Head of caudate nucleus (tissue), 42 donors: ENCODE measurements around the gene NBEA.
A peak's percentile ranks its signal among the peaks of the same experiment; 100 is the strongest.

Experiments
- DNase-seq, 42 donors: peaks; one replicate each; pipeline versions ENCODE4 v3.0.0 to v3.0.0-alpha.2; 2020 to 2021; ENCODE audit warnings: mixed read lengths in 7 of 42
- intact Hi-C: fragments of 100-400 bp; cut with DNase I; formaldehyde crosslinking; loops from one replicate; pipeline ENCODE4 v1.15.0; 2022

Gene NBEA

DNA sequence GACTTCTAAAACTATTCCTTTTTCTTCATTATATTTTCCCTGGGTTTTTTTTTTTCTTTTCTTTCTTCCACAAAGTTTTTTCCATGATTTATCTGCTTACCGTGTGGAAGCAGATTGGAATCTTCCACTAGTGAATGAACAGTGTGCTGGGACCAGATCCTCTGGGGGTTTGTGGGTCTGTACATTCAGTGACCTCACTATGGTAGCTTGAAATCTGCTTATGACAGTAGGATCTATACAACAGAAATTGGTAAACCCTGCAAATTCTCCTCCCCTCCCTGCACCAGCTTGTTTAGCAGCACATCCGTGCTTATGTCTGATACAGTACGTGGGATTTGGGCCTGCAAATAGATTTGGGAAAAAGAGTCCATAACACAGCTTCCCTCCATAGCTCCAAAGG lies 560.4 kb downstream of the NBEA start:
- intact Hi-C loops: no loop called here
- no peak for DNase-seq

DNA sequence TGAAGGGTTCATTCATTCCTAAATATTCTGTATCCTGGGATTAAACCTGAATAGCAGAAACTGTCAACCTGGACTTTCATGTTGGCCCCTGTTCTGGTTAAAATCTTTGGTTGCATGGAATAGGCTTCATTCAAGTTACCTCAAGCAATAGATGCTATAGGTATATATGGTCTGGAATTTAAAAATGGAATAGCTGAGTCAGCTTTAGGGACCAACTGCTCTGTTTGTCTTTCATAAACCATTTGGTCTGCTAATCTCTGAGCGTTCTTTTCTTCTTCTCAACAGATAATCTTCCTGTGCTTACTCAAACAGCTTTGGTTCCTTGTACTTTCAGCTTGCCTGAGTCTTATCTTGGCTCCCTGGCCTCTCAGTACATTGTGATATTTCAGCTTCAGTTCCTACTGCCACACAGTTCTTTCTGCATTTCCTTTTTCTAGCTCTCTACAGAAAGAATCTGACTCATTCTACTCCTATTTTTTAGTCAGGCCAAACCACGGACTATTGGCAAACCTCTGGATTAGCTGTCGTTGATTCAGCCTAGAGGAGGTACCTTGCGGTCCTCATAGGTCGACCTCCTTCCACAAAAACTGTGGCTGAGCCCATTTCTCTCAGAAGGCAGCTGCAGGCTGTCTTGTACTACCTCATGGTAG lies 570.3 kb downstream of the NBEA start:
- intact Hi-C loops: no loop called here
- DNase-seq: no peak

DNA sequence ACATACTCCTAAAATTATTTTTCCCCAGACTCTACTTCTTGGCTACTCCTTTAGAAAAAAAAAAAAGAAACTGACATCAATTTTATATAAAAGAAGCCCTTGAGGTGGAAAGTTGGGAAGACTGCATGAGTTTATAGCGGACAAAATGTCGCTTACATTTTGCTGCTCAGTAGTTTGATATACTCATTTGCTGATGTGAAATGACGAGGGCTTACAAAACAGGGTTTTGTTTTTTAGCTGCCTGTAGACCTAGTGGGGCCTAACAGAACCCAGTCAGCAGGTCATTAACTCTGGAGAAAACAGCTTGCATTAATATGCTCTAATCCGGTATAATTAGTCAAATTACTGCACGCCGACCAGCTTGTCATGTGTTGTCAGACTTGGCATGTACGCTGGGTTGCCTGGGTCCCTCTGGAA lies 572.0 kb downstream of the NBEA start:
- DNase-seq: no peak
- intact Hi-C loops: no loop called here

DNA sequence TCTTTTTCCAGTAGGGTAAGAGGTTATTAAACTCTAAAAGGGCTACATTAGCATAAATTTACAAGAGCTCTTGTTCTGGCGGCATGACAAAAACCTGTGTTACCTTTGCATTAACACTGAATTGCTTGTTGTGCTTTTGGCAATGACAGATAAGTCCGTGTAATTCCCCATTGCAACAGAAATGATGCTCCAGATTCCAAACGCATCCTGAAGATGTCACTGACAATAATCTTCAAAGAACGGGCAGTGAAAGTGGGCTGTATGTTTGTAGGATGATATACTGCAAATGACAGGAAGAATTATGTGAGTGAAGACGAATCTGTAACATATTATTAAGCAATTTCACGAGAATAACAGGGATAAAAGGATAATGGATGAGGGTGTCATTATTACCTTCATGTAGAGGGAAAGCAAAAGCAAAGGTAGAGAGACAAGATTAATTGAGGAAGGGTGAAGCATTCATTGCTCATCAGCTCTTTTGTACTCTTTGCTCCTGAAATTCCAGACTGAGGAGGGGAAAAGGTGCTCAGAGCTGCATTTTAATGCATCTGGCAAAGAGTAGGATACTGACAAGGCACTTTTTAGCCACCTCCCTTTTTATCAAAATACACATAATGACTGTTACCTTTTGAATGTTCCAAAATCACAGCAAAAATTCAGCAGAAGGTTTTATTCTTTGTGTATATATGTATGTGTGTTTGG lies 572.9 kb downstream of the NBEA start:
- peak in 2 of 42 donors; percentile 24 to 43 for DNase-seq
- intact Hi-C loops: no loop called here

DNA sequence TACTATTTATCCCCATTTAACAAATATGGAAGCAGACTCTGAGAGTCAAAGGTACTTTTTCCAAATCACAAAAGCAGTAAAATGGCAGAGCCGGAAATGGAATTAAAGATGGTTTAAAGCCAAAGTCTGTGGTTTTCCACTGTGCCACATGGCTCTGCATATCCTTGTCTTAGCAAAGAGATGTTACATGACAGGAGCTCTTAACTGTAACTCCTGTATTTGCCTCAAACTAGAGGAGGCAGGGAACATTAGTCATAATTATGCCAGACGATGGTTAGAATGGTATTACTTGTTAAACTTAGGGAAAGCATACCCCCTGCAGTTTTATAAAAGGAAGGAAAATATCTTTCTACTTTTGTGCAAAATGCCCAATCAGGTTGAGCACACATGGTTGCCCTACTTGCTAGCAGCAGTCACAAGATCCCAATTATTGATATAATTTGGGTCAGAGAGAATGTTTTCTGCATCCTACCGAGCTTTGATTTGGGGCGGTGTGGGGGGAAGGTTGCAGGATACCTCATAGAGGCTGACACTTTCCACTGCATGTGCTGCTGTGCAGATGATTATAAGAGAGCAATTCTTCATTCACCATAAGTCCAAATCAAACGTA lies 576.4 kb downstream of the NBEA start:
- DNase-seq: peak in 8 of 42 donors; percentile 19 to 62 (median 32)
- intact Hi-C loops: no loop called here

DNA sequence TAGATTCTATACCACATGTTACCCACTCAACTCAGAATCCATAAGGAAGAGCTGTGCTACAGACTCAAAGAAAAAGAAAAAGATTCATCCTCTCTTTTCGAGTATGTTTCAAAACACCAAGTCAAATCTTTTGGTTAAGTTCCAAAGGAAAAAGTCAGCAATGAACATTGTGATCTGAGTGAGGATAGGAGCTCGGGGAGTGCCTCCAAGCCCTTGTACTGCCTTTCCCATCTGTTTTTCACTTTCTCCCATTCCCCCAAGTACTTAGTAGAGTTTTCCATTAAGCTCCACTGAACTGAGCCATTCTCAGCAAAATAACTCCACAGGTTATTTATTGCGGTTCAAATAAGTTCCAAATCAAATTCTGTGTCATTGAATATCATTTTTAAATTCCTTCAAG lies 582.1 kb downstream of the NBEA start:
- intact Hi-C loops: no loop called here
- no peak for DNase-seq

DNA sequence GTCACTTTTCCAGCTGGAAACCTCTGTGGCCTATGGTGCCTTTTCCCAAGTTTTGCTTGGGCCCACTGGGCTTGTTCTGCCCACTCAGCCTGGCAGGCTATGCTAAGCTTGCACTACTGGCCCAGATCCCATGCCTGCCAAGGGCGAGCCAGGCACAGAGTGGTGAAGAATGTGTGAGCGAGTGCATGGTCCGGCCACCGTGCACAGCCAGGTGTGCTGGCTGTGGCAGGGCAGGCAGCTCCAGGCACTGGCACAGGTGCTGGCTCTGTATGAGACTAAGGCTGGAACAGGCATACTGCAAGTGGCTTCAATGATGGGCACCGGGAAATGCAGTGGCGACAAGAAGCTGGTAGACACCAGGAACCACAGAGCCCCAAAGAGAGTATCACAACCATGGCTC lies 584.5 kb downstream of the NBEA start:
- intact Hi-C loops: no loop called here
- DNase-seq: no peak

DNA sequence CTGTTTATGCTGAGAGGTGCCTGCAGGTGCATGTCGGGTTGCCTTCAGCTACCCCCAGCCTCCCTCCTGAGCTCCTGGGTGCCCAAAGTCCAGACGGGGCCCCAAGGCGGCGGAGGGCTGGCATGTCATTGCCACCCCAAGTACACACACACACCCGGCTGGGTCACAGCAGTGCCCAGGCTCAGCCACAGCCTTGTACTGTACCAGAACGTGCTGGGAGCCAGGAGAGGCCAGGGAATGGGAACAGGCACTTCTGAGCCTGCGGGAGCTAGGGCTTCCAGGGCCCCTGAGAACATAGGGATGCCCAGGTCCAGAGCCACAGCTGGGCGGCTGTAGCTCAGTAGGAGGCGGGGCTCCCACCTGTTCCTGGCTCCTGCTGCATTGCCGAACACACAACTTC lies 585.4 kb downstream of the NBEA start:
- no peak for DNase-seq
- intact Hi-C loops: no loop called here

DNA sequence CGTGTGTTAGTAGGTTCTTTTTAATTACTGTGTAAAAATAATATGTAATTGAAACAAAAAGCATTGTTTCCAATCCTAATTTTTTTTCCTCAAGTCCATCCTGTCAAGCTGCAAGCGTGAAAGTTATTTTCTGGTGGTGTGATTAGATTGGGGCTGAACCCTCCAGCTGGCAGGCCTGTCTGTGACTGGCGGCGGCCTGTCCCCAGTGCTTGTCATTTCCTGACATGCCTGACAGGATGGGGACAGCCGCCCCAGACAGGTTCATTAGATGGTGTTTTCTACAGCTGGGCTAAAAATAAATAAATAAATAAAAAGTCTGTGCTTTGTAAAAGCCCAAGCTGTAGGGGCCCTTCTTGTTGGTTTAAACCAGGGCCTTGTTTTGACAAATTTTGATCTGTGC lies 588.1 kb downstream of the NBEA start:
- no peak for DNase-seq
- intact Hi-C loops: no loop called here

DNA sequence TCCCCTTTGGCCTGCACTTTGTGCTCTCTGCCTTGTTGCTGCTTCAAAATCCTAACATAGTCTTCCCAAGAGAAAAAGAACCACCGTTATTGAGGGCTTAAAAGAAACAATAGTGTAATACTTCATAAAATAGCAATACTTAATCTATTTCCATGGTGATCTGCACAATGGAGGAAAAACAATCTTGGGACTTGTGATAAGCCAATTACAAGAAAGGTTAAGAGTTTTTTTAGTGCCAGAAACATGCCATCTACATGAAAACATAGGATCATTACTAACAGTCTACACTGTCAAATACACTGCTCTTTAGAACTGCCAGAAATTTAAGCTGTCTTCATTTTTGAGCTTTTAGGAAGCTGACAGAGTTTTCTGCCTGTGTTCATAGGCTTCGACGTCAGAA lies 588.5 kb downstream of the NBEA start:
- intact Hi-C loops: no loop called here
- no peak for DNase-seq

DNA sequence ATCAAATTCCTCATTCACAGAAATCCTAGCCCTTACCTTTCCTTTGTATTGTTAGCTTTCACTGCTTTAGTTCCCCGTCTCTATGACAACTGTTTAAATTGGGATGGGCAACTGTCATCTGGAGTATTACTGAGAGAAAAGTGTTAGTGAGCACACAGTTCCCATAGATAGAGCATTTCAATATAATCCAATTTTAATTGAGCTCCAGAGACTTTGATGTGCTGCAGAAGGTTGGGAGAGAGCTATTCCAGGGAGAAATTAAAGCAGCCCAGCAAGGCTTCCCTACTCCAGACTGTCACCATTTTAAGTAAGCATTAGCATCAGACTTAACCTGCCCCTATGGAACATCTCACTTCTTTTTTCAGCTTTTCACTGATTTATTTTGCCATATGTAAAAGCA lies 589.5 kb downstream of the NBEA start:
- intact Hi-C loops: no loop called here

DNA sequence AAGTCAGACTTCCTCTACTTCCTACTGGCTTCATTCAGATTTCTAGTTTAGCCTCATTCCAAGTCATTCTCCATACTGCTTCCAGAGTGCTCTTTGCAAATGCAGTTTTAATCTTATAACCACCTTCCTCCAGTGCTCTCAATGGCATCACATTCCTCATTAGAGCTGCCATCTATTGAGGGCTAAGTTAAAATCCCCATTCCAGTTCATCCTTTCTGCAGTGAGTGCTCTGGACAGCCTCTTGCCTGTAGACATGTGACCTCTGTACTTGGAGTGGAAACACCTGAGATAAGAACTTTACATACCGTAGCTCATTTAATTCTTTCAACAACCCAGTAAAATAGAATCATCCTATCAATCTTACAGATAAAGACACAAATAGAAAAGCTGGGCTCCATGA lies 592.3 kb downstream of the NBEA start:
- DNase-seq: no peak
- intact Hi-C loops: no loop called here

More for the DNA sequence above, 589.5 kb downstream of the NBEA start:
- peak in 1 of 42 donors; percentile 22 for DNase-seq

DNA sequence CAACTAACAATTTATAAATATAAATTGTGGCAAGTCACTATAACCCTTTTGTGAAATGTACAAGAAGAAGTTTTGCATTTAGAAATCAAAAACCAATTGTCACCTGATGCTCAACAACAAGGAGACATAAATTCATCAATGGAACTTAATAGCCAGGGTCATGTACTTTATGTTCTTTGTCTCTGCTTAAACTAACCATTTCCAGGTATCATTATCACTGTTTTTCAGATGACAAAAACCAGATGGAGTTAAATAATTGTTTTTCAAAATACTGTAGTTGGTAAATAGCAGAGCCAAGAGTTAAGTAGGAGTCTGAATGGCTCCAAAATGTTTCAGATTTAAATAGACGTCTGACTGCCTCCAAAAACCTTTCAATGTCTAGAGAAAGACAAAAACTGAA lies 606.7 kb downstream of the NBEA start:
- intact Hi-C loops: no loop called here
- no peak for DNase-seq

DNA sequence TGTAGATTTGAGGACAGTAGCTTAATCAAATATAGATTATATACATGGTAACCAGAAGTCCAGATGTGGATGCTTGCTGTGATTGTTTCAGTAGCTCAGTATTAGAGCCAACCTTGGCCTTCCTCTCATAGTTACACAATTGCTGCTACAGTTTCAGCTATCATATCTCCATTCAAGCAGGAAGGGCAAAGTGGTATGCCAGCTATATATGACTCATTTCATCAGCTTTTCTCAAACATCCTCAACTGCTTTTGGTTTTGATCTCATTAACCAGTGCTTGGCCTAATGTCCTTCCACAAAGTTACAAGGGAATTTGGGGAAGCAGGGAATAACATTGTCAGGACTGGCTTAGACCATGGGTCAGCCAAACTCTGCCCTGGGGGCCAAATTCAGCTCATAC lies 607.4 kb downstream of the NBEA start:
- DNase-seq: no peak
- intact Hi-C loops: no loop called here

DNA sequence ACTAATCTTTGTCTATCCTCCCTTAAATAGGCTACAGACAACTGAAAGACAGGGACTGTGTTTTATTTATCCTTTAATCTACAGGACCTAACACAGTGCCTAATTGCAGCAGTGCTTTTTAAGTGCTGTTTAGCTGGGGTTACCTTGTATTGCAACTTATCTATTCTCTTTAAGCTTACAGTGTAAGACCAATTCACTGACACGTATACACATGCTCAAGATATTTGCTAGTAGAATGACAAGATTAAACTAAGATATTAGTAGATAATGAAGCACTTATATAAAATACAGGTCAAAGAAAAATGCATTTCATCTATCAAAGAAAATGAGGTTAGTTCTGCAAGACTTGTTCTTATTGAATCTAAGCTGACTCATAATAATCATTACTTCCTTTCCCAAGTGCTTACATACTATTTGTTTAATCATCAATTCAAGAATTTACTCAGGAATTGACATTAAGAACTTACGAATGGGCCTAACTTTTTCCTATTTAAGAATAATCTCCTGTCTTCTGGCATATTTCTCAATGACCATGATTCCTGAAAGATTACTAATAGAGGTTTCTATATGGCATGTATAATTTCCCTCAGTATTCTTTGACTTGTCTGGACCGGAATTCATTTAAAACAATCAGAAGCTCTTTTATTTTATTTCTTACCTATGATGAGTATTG lies 610.2 kb downstream of the NBEA start:
- intact Hi-C loops: no loop called here
- DNase-seq: no peak

DNA sequence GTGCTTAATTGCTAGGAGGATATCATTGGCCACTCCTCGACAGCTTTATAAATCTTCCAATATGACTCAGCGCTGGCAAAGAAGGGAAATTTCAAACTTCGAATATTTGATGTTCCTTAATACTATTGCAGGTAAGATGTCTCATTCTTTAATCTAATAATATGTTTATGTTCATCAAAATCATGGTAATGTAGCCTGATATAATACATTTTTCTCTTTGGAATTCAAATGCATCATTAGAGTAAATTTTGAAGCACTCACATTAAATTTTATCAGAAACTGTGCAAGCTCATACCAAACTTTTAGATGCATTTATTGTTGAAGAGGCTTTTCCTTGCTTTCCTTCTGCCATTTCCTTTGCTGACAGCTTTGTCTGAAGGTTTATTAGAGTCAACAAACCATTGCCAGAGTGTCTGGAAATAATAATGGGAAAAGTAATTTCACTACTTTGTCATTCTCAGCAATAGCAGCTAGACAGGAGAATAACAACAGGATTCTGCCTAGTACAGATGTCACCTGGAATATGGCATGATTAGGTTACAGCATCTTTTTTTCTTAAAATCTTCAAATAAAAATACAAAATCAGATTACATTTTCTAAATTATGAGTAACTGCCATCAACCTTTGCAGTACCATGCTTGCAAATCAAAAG lies 613.0 kb downstream of the NBEA start:
- DNase-seq: no peak
- intact Hi-C loops: no loop called here

DNA sequence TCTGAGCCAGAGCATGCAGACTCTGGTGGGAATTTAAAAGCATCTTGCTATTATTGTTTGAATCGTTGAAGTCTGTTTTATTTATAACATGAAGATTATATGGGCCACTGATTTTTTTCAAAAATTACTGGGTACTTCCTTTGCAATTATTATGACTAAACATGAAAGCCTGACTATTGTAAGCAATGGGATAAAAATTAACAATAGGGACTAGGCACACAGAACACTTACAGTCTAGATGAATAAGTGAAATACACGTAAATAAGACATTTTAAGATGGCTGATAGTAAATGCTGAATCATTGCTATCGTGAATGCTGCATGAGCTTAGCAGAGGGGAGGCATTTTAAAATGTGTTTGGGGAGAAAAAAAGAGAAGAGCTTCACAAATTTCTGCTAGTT lies 615.4 kb downstream of the NBEA start:
- no peak for DNase-seq
- intact Hi-C loops: no loop called here

DNA sequence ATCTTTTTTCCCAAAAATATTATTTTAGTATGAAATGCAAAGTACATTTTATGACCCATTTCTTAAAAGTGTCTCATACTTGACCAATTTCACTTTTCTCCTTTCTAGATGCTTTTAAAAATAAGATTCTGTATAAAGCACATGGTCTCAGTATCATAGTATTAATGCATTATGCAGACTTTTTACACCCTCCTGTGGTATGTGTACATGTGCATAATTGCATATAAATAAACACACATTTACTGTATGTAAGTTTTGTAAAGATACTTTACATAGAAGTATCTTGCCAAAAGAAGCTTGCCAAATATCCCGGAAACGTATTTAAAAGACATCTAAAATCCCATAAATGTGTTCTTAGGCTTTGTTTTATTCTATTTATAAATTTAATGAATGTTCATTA lies 619.5 kb downstream of the NBEA start:
- intact Hi-C loops: no loop called here
- no peak for DNase-seq

DNA sequence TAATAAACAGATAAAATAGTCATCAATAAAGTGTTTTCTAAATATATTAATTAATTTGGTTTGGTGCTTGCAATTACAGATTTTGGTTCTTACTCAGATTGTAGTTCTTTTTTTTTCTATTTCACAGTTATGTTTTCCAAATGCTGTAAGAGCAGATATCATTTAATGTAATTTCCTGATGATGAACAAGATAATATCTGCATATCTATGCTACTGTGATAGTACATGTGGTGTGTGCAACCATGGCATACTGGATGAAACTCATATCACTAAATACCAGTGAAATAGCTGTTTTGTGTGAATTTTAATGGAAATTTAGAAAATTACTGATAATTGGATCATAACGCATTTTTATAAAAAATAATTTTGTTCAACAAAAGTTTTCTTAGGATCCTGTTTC lies 623.2 kb downstream of the NBEA start:
- DNase-seq: no peak
- intact Hi-C loops: no loop called here

DNA sequence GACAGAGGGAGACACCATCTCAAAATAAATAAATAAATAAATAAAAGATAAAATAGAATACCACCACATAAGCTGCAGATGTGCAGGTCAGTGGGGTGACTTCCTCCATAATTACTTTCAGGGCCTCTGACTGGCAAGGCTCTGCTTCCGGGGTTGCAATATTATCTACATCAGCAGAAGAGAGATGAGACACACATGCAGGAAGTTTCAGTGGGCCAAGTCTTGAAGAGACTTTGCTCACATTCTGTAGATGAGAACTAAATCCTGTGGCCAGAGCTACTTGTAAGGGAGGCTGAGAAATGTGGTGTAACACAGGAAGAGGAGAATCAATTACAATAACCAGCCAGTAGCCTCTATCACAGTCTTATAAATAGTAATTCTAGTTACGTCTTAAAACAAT lies 624.3 kb downstream of the NBEA start:
- intact Hi-C loops: no loop called here

More for the DNA sequence above, 624.3 kb downstream of the NBEA start:
- DNase-seq: no peak
